Neural progenitor cell (in vitro differentiated cells): ENCODE measurements around the gene MZB1. TPM values are rescaled to one million over a fixed set of nuclear protein-coding genes. Genes with fewer than 3 reads are reported as not detected.

Experiments
- DNase-seq: peaks from one replicate; pipeline ENCODE4 v3.0.0-alpha.2; 2016; ENCODE audit warnings: low spot score
- H2AFZ ChIP-seq: fragments of 200-600 bp; sonication (generic); replicated peaks from 2 replicates; pipeline ENCODE4 v1.6.1; 2016; ENCODE audit warnings: antibody characterized with exemption
- H3F3A ChIP-seq: fragments of 200-600 bp; sonication (generic); 2 replicates; pipeline ENCODE4 v1.6.1; 2016; ENCODE audit warnings: antibody characterized with exemption, low read depth
- H3K27ac ChIP-seq: fragments of 200-600 bp; sonication (generic); 2 replicates; pipeline ENCODE4 v1.5.1; 2016; ENCODE audit warnings: mild to moderate bottlenecking
- H3K27me3 ChIP-seq: fragments of 200-600 bp; sonication (generic); 2 replicates; pipeline ENCODE4 v1.6.1; 2016; ENCODE audit warnings: mild to moderate bottlenecking, moderate library complexity
- H3K36me3 ChIP-seq: fragments of 200-600 bp; sonication (generic); 2 replicates; pipeline ENCODE4 v1.5.1; 2016
- H3K4me1 ChIP-seq: fragments of 200-600 bp; sonication (generic); 2 replicates; pipeline ENCODE4 v1.6.1; 2016; ENCODE audit warnings: mixed run types
- H3K4me2 ChIP-seq: fragments of 200-600 bp; sonication (generic); 2 replicates; pipeline ENCODE4 v1.6.1; 2016
- H3K4me3 ChIP-seq: fragments of 200-600 bp; sonication (generic); 2 replicates; pipeline ENCODE4 v1.5.1; 2016
- H3K79me2 ChIP-seq: fragments of 200-600 bp; sonication (generic); 2 replicates; pipeline ENCODE4 v1.6.1; 2016; ENCODE audit warnings: low read depth
- H3K9ac ChIP-seq: fragments of 200-600 bp; sonication (generic); 2 replicates; pipeline ENCODE4 v1.6.1; 2016
- H3K9me3 ChIP-seq: fragments of 200-600 bp; sonication (generic); 2 replicates; pipeline ENCODE4 v1.5.1; 2016; ENCODE audit warnings: low read depth
- H4K20me1 ChIP-seq: fragments of 200-600 bp; sonication (generic); 2 replicates; pipeline ENCODE4 v1.6.1; 2016; ENCODE audit warnings: low read depth
- H3K27ac Mint-ChIP-seq: 3 replicates; pipeline ENCODE4 v1.8.0; 2021; ENCODE audit warnings: mixed read lengths
- H3K27me3 Mint-ChIP-seq: 2 replicates; pipeline ENCODE4 v1.8.0; 2022; ENCODE audit warnings: low read depth, mild to moderate bottlenecking, inconsistent platforms, moderate library complexity, mixed read lengths; ENCODE audit not compliant: insufficient read depth
- H3K36me3 Mint-ChIP-seq: 3 replicates; pipeline ENCODE4 v1.8.0; 2021; ENCODE audit warnings: mixed read lengths
- H3K4me1 Mint-ChIP-seq: 3 replicates; pipeline ENCODE4 v1.8.0; 2021; ENCODE audit warnings: mixed read lengths
- H3K4me3 Mint-ChIP-seq: 3 replicates; pipeline ENCODE4 v1.8.0; 2021; ENCODE audit warnings: mild to moderate bottlenecking, moderate library complexity, mixed read lengths
- H3K9me3 Mint-ChIP-seq: 3 replicates; pipeline ENCODE4 v1.8.0; 2020; ENCODE audit warnings: mixed read lengths
- EZH2 ChIP-seq: fragments of 200-600 bp; sonication (generic); IDR thresholded peaks from 2 replicates; pipeline ENCODE4 v1.6.1; 2017; ENCODE audit warnings: antibody characterized with exemption, mild to moderate bottlenecking, moderate library complexity
- EZH2phosphoT487 ChIP-seq: fragments of 200-600 bp; sonication (generic); IDR thresholded peaks from 2 replicates; pipeline ENCODE4 v1.6.1; 2017; ENCODE audit warnings: antibody characterized with exemption
- total RNA-seq: library from RNA; depleted of rRNA; stranded (reverse); fragments of >200 nt; gene quantifications from 2 replicates; pipeline ENCODE4 v1.2.3, GENCODE V29; 2015; ENCODE audit warnings: low replicate concordance
- TF ChIP-seq, protein P1 (sequence below): fragments of 200-600 bp; sonication (generic); IDR thresholded peaks from 2 replicates; pipeline ENCODE4 v1.5.1; 2017; ENCODE audit warnings: antibody characterized with exemption, mild to moderate bottlenecking

MZB1 gene
- total RNA-seq, 1 donor from 2014 or later, result not detected

DNA sequence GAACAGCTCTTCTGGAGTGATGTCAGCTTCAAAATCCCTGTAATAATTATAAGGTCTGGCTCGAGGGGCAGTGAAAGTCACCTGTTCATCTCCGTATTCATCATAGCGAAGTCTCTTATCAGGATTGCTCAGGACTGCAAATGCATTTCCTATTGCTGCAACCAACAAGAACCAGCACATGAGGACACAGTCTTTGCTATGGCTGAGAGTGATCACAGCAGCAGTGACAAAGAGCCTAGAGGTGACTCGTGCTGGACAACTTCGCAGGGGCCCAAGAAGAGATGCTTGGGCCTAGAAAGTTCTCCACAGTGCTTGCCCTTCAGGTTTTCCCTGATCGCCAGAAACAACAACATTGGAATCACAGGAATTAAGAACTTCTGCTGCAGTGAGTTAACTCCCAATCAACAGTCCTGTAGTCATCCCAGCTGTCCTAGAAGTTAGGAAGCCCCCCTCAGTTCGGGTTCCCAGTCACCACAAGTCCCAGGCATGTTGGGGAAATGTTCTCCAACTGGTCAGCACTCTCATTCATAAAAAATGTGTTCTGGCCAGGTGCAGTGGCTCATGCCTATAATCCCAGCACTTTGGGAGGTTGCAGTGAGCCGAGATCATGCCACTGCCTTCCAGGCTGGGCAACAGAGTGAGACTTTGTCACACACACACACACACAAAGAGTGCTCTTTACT, 36.6 kb upstream of the MZB1 start:
- Mint-ChIP-seq H3K4me3 (no peak overlapping the region), H3K27me3 (no peaks in the 10 kb centered on the region), H3K36me3 (peaks cover 25% of the 10 kb centered on the region), H3K9me3 (no peaks in the 10 kb centered on the region), H3K4me1 (peaks cover 4% of the 10 kb centered on the region), H3K27ac (no peak overlapping the region)
- no peaks in the 10 kb centered on the region for H3K9me3 ChIP-seq
- H2AFZ ChIP-seq, result no peak overlapping the region
- no peak overlapping the region for H3K27ac ChIP-seq
- no peaks in the 10 kb centered on the region for H3K79me2 ChIP-seq
- peaks cover 6% of the 10 kb centered on the region for H3F3A ChIP-seq
- no peak overlapping the region for H3K4me3 ChIP-seq
- H3K4me1 ChIP-seq, result peaks cover 6% of the 10 kb centered on the region
- H3K9ac ChIP-seq, result no peak overlapping the region
- TF ChIP-seq, protein P1, sequence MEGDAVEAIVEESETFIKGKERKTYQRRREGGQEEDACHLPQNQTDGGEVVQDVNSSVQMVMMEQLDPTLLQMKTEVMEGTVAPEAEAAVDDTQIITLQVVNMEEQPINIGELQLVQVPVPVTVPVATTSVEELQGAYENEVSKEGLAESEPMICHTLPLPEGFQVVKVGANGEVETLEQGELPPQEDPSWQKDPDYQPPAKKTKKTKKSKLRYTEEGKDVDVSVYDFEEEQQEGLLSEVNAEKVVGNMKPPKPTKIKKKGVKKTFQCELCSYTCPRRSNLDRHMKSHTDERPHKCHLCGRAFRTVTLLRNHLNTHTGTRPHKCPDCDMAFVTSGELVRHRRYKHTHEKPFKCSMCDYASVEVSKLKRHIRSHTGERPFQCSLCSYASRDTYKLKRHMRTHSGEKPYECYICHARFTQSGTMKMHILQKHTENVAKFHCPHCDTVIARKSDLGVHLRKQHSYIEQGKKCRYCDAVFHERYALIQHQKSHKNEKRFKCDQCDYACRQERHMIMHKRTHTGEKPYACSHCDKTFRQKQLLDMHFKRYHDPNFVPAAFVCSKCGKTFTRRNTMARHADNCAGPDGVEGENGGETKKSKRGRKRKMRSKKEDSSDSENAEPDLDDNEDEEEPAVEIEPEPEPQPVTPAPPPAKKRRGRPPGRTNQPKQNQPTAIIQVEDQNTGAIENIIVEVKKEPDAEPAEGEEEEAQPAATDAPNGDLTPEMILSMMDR, result no peak
- no peak for TF ChIP-seq EZH2
- no peak overlapping the region for H3K4me2 ChIP-seq
- no peak for DNase-seq
- H3K27me3 ChIP-seq, result no peaks in the 10 kb centered on the region
- no peaks in the 10 kb centered on the region for H3K36me3 ChIP-seq
- no peaks in the 10 kb centered on the region for H4K20me1 ChIP-seq

DNA sequence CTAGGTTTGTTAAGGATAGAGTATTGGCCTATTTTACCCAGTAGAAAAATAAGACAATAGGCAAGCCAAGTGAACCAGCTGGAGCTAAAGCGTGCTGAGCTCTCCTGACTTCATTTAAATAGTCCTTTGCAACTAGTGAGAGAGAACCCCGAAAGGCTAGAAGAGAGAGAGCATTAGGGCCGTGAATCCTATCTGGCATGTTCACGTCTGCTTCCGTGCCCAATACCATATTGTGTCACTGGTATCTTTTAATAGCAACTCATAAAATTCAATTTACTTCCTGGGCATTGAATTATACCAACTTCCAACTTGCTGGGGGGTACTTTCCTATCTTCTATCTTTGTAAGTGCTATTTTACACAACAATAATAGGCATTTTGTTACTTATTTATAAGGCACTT, 35.8 kb upstream of the MZB1 start:
- Histone ChIP-seq H3K36me3 (no peaks in the 10 kb centered on the region), H2AFZ (no peak overlapping the region), H3K4me3 (no peak overlapping the region), H3K79me2 (no peaks in the 10 kb centered on the region), H4K20me1 (no peaks in the 10 kb centered on the region), H3K9me3 (no peaks in the 10 kb centered on the region), H3K27me3 (no peaks in the 10 kb centered on the region), H3K4me1 (peaks cover 14% of the 10 kb centered on the region), H3K4me2 (no peak overlapping the region), H3F3A (peaks cover 14% of the 10 kb centered on the region), H3K9ac (no peak overlapping the region), H3K27ac (no peak overlapping the region)
- Mint-ChIP-seq H3K9me3 (no peaks in the 10 kb centered on the region), H3K27ac (no peak overlapping the region), H3K4me1 (peaks cover 6% of the 10 kb centered on the region), H3K27me3 (no peaks in the 10 kb centered on the region), H3K4me3 (no peak overlapping the region), H3K36me3 (peaks cover 25% of the 10 kb centered on the region)
- DNase-seq, result no peak
- TF ChIP-seq EZH2 (no peak), EZH2phosphoT487 (no peak)
- TF ChIP-seq, protein P1, result no peak

DNA sequence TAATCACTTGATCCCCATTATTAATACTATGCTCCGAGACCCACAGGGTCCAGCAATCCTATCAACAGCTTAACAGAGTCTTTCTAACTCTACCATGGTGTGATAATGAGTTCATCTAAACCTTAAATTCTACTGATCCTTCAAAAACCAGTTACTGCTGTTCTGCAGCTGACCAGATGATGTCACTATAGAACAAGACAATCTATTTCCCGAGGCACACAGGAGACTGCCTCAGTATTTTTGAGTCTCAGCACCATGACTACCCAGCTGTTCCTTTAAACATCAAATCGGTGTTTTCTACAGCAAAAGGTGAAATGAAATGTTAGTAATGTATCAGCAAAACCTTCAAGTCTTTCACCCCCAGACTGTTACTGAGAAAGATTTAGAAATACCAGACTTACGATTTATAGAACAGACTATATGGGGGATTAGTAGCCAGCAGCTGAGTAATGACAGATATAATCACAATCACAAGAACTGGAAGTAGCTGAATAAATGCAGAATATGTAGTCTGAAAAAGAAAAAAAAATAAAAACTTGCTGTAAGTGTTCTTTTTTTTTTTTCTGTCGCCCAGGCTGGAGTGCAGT, 32.7 kb upstream of the MZB1 start:
- no peaks in the 10 kb centered on the region for H3K36me3 ChIP-seq
- DNase-seq, result peak; percentile 69
- no peaks in the 10 kb centered on the region for H3K9me3 Mint-ChIP-seq

More for the DNA sequence above, 32.7 kb upstream of the MZB1 start:
- H3K27ac ChIP-seq, result no peak overlapping the region
- H3K79me2 ChIP-seq, result no peaks in the 10 kb centered on the region
- Mint-ChIP-seq H3K4me1 (peaks cover 26% of the 10 kb centered on the region), H3K27ac (no peak overlapping the region), H3K27me3 (no peaks in the 10 kb centered on the region), H3K36me3 (peaks cover 21% of the 10 kb centered on the region), H3K4me3 (no peak overlapping the region)
- no peak overlapping the region for H3K4me3 ChIP-seq
- H2AFZ ChIP-seq, result no peak overlapping the region
- TF ChIP-seq, protein P1, result peak; percentile 93
- TF ChIP-seq EZH2, result no peak
- TF ChIP-seq EZH2phosphoT487, result no peak
- no peaks in the 10 kb centered on the region for H3K9me3 ChIP-seq
- no peak overlapping the region for H3K4me2 ChIP-seq
- H3K4me1 ChIP-seq, result peaks cover 38% of the 10 kb centered on the region
- H3K27me3 ChIP-seq, result no peaks in the 10 kb centered on the region
- H4K20me1 ChIP-seq, result no peaks in the 10 kb centered on the region
- no peak overlapping the region for H3K9ac ChIP-seq
- H3F3A ChIP-seq, result peaks cover 42% of the 10 kb centered on the region
